ENCODE measurements around the gene CHCHD4. TPM values are rescaled to one million over a fixed set of nuclear protein-coding genes. Genes with fewer than 3 reads are reported as not detected.
A peak's percentile ranks its signal among the peaks of the same experiment; 100 is the strongest.

CHCHD4 gene
- total RNA-seq, 1 donor from 2014 or later = 9.2 TPM

DNA sequence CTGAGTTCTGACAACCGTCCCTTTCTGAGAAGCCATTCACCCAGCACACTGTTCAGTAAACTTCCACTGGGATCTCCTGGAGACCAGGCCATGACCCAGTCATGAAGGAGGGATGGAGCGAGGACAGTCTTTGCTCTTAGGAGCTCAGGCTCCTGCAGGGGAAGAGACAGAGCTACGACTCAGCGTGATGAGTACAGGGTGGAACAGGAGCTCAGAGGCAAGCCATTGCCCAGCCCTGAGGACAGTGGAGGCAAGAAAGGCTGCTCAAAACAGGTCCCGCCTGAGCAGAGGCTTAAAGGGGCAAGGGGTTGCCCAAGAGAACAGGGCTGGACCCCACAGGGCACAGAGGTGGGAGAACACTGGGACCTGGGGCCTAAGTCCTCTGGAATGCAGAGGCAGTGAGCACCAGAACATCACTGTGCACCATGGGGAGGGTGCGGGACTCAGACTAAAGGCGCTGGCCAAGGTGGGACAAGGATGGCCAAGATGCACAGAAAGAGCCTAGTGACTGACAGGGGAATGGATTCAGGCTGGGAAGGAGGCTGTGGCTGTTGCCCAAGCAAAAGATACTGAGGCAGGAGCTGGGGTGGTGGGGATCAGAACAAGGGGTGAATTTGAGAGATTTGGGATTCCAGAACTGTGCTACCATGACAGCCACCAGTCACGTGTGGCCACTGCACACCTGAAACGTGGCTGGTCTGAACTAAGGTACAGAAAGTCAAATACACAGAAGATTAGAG lies 26.0 kb upstream of the CHCHD4 start:
- Histone ChIP-seq H3K27me3 (no peaks in the 10 kb centered on the region), H3K4me3 (no peak overlapping the region), H3K79me2 (ENCODE audit: low read depth) (no peaks in the 10 kb centered on the region), H3K27ac (no peak overlapping the region), H4K20me1 (ENCODE audit: low read depth) (peaks cover 4% of the 10 kb centered on the region), H2AFZ (replicated peaks) (no peak overlapping the region), H3K9ac (no peak overlapping the region), H3K4me1 (no peaks in the 10 kb centered on the region), H3K36me3 (no peaks in the 10 kb centered on the region), H3K9me3 (ENCODE audit: low read depth) (no peaks in the 10 kb centered on the region), H3F3A (ENCODE audit: low read depth) (no peaks in the 10 kb centered on the region), H3K4me2 (no peak overlapping the region)
- Mint-ChIP-seq H3K4me3 (no peak overlapping the region), H3K9me3 (no peaks in the 10 kb centered on the region), H3K27ac (peak overlapping the region; percentile 86), H3K27me3 (ENCODE audit: insufficient read depth, low read depth) (peaks cover 4% of the 10 kb centered on the region), H3K36me3 (peaks cover 27% of the 10 kb centered on the region), H3K4me1 (peaks cover 2% of the 10 kb centered on the region)
- TF ChIP-seq, protein P1, sequence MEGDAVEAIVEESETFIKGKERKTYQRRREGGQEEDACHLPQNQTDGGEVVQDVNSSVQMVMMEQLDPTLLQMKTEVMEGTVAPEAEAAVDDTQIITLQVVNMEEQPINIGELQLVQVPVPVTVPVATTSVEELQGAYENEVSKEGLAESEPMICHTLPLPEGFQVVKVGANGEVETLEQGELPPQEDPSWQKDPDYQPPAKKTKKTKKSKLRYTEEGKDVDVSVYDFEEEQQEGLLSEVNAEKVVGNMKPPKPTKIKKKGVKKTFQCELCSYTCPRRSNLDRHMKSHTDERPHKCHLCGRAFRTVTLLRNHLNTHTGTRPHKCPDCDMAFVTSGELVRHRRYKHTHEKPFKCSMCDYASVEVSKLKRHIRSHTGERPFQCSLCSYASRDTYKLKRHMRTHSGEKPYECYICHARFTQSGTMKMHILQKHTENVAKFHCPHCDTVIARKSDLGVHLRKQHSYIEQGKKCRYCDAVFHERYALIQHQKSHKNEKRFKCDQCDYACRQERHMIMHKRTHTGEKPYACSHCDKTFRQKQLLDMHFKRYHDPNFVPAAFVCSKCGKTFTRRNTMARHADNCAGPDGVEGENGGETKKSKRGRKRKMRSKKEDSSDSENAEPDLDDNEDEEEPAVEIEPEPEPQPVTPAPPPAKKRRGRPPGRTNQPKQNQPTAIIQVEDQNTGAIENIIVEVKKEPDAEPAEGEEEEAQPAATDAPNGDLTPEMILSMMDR (IDR thresholded peaks at IDR 0.05) = no peak
- TF ChIP-seq EZH2 (IDR thresholded peaks at IDR 0.05) (no peak), EZH2phosphoT487 (IDR thresholded peaks at IDR 0.05) (no peak)
- DNase-seq (ENCODE audit: low spot score) = no peak

- Histone ChIP-seq H3F3A (ENCODE audit: low read depth) (no peaks in the 10 kb centered on the region), H2AFZ (replicated peaks) (no peak overlapping the region), H3K79me2 (ENCODE audit: low read depth) (no peaks in the 10 kb centered on the region), H3K4me1 (no peaks in the 10 kb centered on the region), H3K4me2 (no peak overlapping the region), H3K4me3 (no peak overlapping the region), H3K27ac (no peak overlapping the region), H4K20me1 (ENCODE audit: low read depth) (peaks cover 4% of the 10 kb centered on the region), H3K9me3 (ENCODE audit: low read depth) (no peaks in the 10 kb centered on the region), H3K36me3 (no peaks in the 10 kb centered on the region), H3K27me3 (no peaks in the 10 kb centered on the region), H3K9ac (no peak overlapping the region)
- Mint-ChIP-seq H3K36me3 (peaks cover 29% of the 10 kb centered on the region), H3K4me1 (peaks cover 6% of the 10 kb centered on the region), H3K4me3 (no peak overlapping the region), H3K27ac (no peak overlapping the region), H3K9me3 (no peaks in the 10 kb centered on the region), H3K27me3 (ENCODE audit: insufficient read depth, low read depth) (peaks cover 4% of the 10 kb centered on the region)
- no peak for DNase-seq (ENCODE audit: low spot score)
- no peak for TF ChIP-seq EZH2 (IDR thresholded peaks at IDR 0.05)
- TF ChIP-seq, protein P1 (IDR thresholded peaks at IDR 0.05) = no peak
- no peak for TF ChIP-seq EZH2phosphoT487 (IDR thresholded peaks at IDR 0.05)
Observed at GRCh38 chr3:14150078-14150477, 25.4 kb upstream of the CHCHD4 start.

DNA sequence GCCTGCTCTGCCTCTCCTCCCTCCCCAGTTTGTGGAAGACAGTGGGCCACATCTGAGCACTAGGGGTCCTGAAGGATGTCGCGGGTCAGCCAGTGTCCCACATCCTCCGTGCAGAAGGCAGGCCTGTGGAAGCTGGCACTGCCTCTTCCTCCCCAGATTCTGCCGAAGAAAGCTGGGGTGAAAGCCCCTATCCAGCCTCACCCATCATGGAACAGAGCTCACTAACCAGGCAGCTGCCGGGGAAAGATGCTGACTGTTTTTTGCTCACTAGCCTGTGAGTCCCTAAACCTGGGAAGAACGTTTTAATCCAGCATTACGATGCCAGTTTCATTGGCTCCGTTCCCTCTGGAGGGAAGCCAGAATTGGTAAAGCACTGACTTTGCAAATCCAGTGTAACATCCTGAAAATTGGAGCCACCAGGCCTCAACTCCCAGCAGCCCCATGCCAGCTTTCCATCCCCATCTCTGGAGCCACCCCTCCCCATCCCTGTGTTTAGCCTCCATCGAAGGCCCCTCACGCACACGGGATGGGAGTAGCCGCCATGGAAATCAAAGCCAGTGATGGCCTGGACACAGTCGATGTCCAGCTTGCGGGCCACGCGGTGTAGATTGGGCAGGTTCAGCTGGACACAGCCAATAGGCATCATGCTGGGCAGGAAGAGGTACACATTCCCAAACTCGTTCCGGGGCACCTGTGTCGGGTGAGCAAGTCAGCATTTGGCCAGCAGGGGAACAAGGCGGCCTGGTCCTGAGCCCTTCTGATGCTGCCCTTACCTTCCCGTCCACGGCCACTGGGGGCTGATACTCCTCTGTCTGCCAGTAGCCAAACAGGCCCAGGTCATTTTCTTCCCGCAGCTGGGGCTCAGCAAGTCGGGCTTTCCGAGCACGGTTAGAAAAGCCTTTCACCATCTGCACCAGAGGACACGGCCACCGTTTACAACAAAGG lies 23.6 kb upstream of the CHCHD4 start:
- H3K4me3 ChIP-seq = no peak overlapping the region
- TF ChIP-seq, protein P1 (IDR thresholded peaks at IDR 0.05) = peak; percentile 44
- no peak for TF ChIP-seq EZH2phosphoT487 (IDR thresholded peaks at IDR 0.05)
- no peaks in the 10 kb centered on the region for H3K79me2 ChIP-seq (ENCODE audit: low read depth)
- H3K9ac ChIP-seq = no peak overlapping the region
- Mint-ChIP-seq H3K9me3 (no peaks in the 10 kb centered on the region), H3K27ac (no peak overlapping the region), H3K36me3 (peaks cover 20% of the 10 kb centered on the region), H3K4me3 (no peak overlapping the region), H3K27me3 (ENCODE audit: insufficient read depth, low read depth) (peaks cover 4% of the 10 kb centered on the region), H3K4me1 (peaks cover 18% of the 10 kb centered on the region)
- H3K27me3 ChIP-seq = no peaks in the 10 kb centered on the region
- no peak overlapping the region for H3K4me2 ChIP-seq
- no peaks in the 10 kb centered on the region for H3K9me3 ChIP-seq (ENCODE audit: low read depth)
- H3F3A ChIP-seq (ENCODE audit: low read depth) = no peaks in the 10 kb centered on the region
- peak; percentile 55 for DNase-seq (ENCODE audit: low spot score)
- no peaks in the 10 kb centered on the region for H4K20me1 ChIP-seq (ENCODE audit: low read depth)
- H3K4me1 ChIP-seq = no peaks in the 10 kb centered on the region
- no peak overlapping the region for H2AFZ ChIP-seq (replicated peaks)
- H3K36me3 ChIP-seq = no peaks in the 10 kb centered on the region
- no peak overlapping the region for H3K27ac ChIP-seq
